Measurements from ENCODE around the gene TENM4. TPM values are rescaled to one million over a fixed set of nuclear protein-coding genes. Genes with fewer than 3 reads are reported as not detected.

TENM4 gene
- total and polyA plus RNA-seq, 2 of the 13 experiments (the other 11 are each of a cell fraction or from before 2014, with no cell fraction given), result not detected

DNA sequence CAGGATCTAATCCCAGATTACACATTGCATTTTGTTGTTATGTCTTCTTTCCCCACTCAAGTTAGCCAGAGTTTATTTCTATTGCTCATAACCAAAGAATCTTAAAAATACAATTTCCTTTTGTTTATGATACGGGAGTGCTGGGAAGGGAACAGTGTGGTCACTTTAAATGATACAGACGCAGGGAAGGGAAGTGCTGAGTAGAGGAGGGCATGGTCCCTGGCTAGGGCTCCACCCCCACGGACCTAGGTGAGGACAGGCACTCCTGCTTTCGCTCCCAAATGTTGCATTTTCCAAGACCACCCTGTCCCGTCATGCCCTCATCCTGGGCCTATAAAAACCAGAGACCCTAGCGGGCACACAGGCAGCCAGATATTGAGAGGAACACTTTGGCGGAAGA, 835.5 kb downstream of the TENM4 start (continued):
- TF ChIP-seq, protein P1, sequence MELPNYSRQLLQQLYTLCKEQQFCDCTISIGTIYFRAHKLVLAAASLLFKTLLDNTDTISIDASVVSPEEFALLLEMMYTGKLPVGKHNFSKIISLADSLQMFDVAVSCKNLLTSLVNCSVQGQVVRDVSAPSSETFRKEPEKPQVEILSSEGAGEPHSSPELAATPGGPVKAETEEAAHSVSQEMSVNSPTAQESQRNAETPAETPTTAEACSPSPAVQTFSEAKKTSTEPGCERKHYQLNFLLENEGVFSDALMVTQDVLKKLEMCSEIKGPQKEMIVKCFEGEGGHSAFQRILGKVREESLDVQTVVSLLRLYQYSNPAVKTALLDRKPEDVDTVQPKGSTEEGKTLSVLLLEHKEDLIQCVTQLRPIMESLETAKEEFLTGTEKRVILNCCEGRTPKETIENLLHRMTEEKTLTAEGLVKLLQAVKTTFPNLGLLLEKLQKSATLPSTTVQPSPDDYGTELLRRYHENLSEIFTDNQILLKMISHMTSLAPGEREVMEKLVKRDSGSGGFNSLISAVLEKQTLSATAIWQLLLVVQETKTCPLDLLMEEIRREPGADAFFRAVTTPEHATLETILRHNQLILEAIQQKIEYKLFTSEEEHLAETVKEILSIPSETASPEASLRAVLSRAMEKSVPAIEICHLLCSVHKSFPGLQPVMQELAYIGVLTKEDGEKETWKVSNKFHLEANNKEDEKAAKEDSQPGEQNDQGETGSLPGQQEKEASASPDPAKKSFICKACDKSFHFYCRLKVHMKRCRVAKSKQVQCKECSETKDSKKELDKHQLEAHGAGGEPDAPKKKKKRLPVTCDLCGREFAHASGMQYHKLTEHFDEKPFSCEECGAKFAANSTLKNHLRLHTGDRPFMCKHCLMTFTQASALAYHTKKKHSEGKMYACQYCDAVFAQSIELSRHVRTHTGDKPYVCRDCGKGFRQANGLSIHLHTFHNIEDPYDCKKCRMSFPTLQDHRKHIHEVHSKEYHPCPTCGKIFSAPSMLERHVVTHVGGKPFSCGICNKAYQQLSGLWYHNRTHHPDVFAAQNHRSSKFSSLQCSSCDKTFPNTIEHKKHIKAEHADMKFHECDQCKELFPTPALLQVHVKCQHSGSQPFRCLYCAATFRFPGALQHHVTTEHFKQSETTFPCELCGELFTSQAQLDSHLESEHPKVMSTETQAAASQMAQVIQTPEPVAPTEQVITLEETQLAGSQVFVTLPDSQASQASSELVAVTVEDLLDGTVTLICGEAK (IDR thresholded peaks at IDR 0.05), result no peak
- TF ChIP-seq, protein P1 (CRISPR knock-in tag; IDR thresholded peaks at IDR 0.05), result no peak
- TF ChIP-seq FOXA1 (IDR thresholded peaks at IDR 0.05), result no peak
- no peak for TF ChIP-seq FOXA1 (CRISPR knock-in tag; IDR thresholded peaks at IDR 0.05)
- TF ChIP-seq ZKSCAN5 (CRISPR knock-in tag; IDR thresholded peaks at IDR 0.05), result no peak
- TF ChIP-seq, protein P2, sequence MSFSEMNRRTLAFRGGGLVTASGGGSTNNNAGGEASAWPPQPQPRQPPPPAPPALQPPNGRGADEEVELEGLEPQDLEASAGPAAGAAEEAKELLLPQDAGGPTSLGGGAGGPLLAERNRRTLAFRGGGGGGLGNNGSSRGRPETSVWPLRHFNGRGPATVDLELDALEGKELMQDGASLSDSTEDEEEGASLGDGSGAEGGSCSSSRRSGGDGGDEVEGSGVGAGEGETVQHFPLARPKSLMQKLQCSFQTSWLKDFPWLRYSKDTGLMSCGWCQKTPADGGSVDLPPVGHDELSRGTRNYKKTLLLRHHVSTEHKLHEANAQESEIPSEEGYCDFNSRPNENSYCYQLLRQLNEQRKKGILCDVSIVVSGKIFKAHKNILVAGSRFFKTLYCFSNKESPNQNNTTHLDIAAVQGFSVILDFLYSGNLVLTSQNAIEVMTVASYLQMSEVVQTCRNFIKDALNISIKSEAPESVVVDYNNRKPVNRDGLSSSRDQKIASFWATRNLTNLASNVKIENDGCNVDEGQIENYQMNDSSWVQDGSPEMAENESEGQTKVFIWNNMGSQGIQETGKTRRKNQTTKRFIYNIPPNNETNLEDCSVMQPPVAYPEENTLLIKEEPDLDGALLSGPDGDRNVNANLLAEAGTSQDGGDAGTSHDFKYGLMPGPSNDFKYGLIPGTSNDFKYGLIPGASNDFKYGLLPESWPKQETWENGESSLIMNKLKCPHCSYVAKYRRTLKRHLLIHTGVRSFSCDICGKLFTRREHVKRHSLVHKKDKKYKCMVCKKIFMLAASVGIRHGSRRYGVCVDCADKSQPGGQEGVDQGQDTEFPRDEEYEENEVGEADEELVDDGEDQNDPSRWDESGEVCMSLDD (CRISPR knock-in tag; IDR thresholded peaks at IDR 0.05; ENCODE audit: borderline replicate concordance), result no peak
- TF ChIP-seq, protein P3, sequence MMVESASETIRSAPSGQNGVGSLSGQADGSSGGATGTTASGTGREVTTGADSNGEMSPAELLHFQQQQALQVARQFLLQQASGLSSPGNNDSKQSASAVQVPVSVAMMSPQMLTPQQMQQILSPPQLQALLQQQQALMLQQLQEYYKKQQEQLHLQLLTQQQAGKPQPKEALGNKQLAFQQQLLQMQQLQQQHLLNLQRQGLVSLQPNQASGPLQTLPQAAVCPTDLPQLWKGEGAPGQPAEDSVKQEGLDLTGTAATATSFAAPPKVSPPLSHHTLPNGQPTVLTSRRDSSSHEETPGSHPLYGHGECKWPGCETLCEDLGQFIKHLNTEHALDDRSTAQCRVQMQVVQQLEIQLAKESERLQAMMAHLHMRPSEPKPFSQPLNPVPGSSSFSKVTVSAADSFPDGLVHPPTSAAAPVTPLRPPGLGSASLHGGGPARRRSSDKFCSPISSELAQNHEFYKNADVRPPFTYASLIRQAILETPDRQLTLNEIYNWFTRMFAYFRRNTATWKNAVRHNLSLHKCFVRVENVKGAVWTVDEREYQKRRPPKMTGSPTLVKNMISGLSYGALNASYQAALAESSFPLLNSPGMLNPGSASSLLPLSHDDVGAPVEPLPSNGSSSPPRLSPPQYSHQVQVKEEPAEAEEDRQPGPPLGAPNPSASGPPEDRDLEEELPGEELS (CRISPR knock-in tag; IDR thresholded peaks at IDR 0.05), result no peak
- TF ChIP-seq TCF12 (IDR thresholded peaks at IDR 0.05), result no peak
- TF ChIP-seq TCF12 (CRISPR knock-in tag; IDR thresholded peaks at IDR 0.05), result no peak
- TF ChIP-seq ZSCAN29 (CRISPR knock-in tag; conservative IDR thresholded peaks at IDR 0.05), result no peak
- TF ChIP-seq KLF6 (CRISPR knock-in tag; IDR thresholded peaks at IDR 0.05), result no peak
- no peak for TF ChIP-seq RFX1 (IDR thresholded peaks at IDR 0.05)
- TF ChIP-seq ZNF431 (CRISPR knock-in tag; IDR thresholded peaks at IDR 0.05; ENCODE audit: borderline replicate concordance, low read depth), result no peak
- TF ChIP-seq, protein P4, sequence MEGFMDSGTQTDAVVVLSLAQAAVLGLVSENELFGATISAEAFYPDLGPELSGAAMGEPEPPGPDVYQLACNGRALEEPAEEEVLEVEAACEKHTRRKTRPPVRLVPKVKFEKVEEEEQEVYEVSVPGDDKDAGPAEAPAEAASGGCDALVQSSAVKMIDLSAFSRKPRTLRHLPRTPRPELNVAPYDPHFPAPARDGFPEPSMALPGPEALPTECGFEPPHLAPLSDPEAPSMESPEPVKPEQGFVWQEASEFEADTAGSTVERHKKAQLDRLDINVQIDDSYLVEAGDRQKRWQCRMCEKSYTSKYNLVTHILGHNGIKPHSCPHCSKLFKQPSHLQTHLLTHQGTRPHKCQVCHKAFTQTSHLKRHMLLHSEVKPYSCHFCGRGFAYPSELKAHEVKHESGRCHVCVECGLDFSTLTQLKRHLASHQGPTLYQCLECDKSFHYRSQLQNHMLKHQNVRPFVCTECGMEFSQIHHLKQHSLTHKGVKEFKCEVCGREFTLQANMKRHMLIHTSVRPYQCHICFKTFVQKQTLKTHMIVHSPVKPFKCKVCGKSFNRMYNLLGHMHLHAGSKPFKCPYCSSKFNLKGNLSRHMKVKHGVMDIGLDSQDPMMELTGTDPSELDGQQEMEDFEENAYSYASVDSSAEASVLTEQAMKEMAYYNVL (CRISPR knock-in tag; IDR thresholded peaks at IDR 0.05; ENCODE audit: borderline replicate concordance), result no peak
- TF ChIP-seq REL (CRISPR knock-in tag; conservative IDR thresholded peaks at IDR 0.05), result no peak
- no peak for TF ChIP-seq ZNF790 (CRISPR knock-in tag; IDR thresholded peaks at IDR 0.05; ENCODE audit: borderline replicate concordance)

Measured in HepG2 (cell line).